GM12878 (cell line): ENCODE data around the gene CLEC2B. TPM values are rescaled to one million over a fixed set of nuclear protein-coding genes. Genes with fewer than 3 reads are reported as not detected.

Source experiments
- ATAC-seq: fragments of 200-7000 bp; cut with Tn5 transposase; 3 replicates; pipeline ENCODE4 v1.9.1; 2020; ENCODE audit warnings: mild to moderate bottlenecking, moderate library complexity
- BruUV-seq: library from RNA; stranded (reverse); fragments of 400-500 nt; replicated peaks from 2 replicates; lab custom pipeline; 2021; lab: Mats Ljungman, UMichigan
- CTCF ChIA-PET: fragments of 300-600 bp; sonication (Branson Sonifier 250); formaldehyde crosslinking; extraction: SDS; loops from one replicate; lab custom pipeline; 2021; ENCODE audit warnings: inconsistent platforms; lab: Yijun Ruan, JAX
- POLR2A ChIA-PET: fragments of 350-600 bp; formaldehyde crosslinking; extraction: SDS; loops from one replicate; lab custom pipeline; 2021; ENCODE audit warnings: inconsistent platforms; lab: Charles Lee
- RAD21 ChIA-PET: fragments of 300-600 bp; sonication (Branson Sonifier 250); formaldehyde crosslinking; loops from one replicate; lab custom pipeline; 2023; ENCODE audit warnings: antibody characterized with exemption; ENCODE audit not compliant: unreplicated experiment; lab: Charles Lee
- SMC1A ChIA-PET: fragments of 300-600 bp; sonication (Branson Sonifier 250); formaldehyde crosslinking; loops from one replicate; lab custom pipeline; 2023; ENCODE audit not compliant: unreplicated experiment, uncharacterized antibody; lab: Charles Lee
- DNase-seq: peaks from one replicate; pipeline ENCODE4 v3.0.0-alpha.2; 2011; ENCODE audit warnings: low read depth, low spot score
- FAIRE-seq: peaks from 3 replicates; lab custom pipeline; 2011; peaks lifted over from hg19 to GRCh38; lab: Jason Lieb, UNC
- H2AFZ ChIP-seq: 2 replicates; pipeline ENCODE4 v1.6.0; 2011; ENCODE audit warnings: low read depth, low read length, control low read depth; ENCODE audit not compliant: control insufficient read depth
- H3K27ac ChIP-seq: 2 replicates; pipeline ENCODE4 v1.5.1; 2011; ENCODE audit warnings: control low read depth; ENCODE audit not compliant: control insufficient read depth, insufficient read depth
- H3K27me3 ChIP-seq, 2 experiments: replicated peaks in 1 of 2; 2 replicates each; pipeline versions ENCODE4 v1.6.0 to v1.6.1; 2011; ENCODE audit warnings: low read length in 1 of 2; ENCODE audit not compliant: control insufficient read depth in 2 of 2, insufficient read depth in 2 of 2
- H3K36me3 ChIP-seq, 2 experiments: 2 replicates each; pipeline ENCODE4 v1.5.1; 2011; ENCODE audit warnings: low read length in 1 of 2; ENCODE audit not compliant: control insufficient read depth in 2 of 2, insufficient read depth in 2 of 2
- H3K4me1 ChIP-seq: 2 replicates; pipeline ENCODE4 v1.6.1; 2011; ENCODE audit warnings: mild to moderate bottlenecking, low read length, moderate library complexity, mixed read lengths; ENCODE audit not compliant: control insufficient read depth, insufficient read depth
- H3K4me2 ChIP-seq: 2 replicates; pipeline ENCODE4 v1.6.0; 2011; ENCODE audit warnings: control low read depth; ENCODE audit not compliant: control insufficient read depth, insufficient read depth
- H3K4me3 ChIP-seq: fragments of 200-600 bp; sonication (generic); 2 replicates; pipeline ENCODE4 v1.5.1; 2016
- H3K79me2 ChIP-seq: 2 replicates; pipeline ENCODE4 v1.6.0; 2011; ENCODE audit warnings: low read length; ENCODE audit not compliant: control insufficient read depth, insufficient read depth
- H3K9ac ChIP-seq: 2 replicates; pipeline ENCODE4 v1.8.0; 2011; ENCODE audit warnings: low read length, control low read depth, mixed read lengths; ENCODE audit not compliant: control insufficient read depth, insufficient read depth
- H3K9me3 ChIP-seq: replicated peaks from 3 replicates; pipeline ENCODE4 v1.5.1; 2011; ENCODE audit warnings: mild to moderate bottlenecking, low read length; ENCODE audit not compliant: control insufficient read depth, insufficient read depth
- H4K20me1 ChIP-seq: 2 replicates; pipeline ENCODE4 v1.6.0; 2011; ENCODE audit not compliant: control insufficient read depth, insufficient read depth
- CTCF ChIP-seq, 3 experiments: IDR thresholded peaks in 2 of 3; conservative IDR thresholded peaks in 1 of 3; 2 replicates each; pipeline ENCODE4 v1.5.1; 2011; ENCODE audit warnings: low read depth in 3 of 3, low read length in 3 of 3, mild to moderate bottlenecking in 3 of 3, control low read depth in 2 of 3, moderate library complexity in 2 of 3, inconsistent platforms in 1 of 3, mixed read lengths in 1 of 3; ENCODE audit not compliant: control insufficient read depth in 2 of 3, insufficient read depth in 1 of 3; ENCODE audit errors: extremely low read depth in 1 of 3
- EGR1 ChIP-seq, 2 experiments: IDR thresholded peaks; 1 replicate in 1 of 2; 2 replicates in 1 of 2; pipeline ENCODE4 v1.6.1; 2011 to 2012; ENCODE audit warnings: low read depth in 2 of 2, low read length in 2 of 2, borderline replicate concordance in 1 of 2, mild to moderate bottlenecking in 1 of 2, moderate library complexity in 1 of 2
- FOXK2 ChIP-seq: fragments of 450-650 bp; IDR thresholded peaks from 2 replicates; pipeline ENCODE4 v1.6.1; 2017; ENCODE audit warnings: mild to moderate bottlenecking, moderate library complexity
- GATAD2B ChIP-seq: fragments of 450-650 bp; conservative IDR thresholded peaks from 2 replicates; pipeline ENCODE4 v1.6.1; 2017; ENCODE audit warnings: low read depth, mild to moderate bottlenecking, moderate library complexity
- HDGF ChIP-seq: fragments of 450-650 bp; IDR thresholded peaks from 2 replicates; pipeline ENCODE4 v1.6.1; 2016; ENCODE audit warnings: antibody characterized with exemption
- KLF5 ChIP-seq: fragments of 450-650 bp; IDR thresholded peaks from 2 replicates; pipeline ENCODE4 v1.6.1; 2014; ENCODE audit warnings: mild to moderate bottlenecking; ENCODE audit not compliant: partially characterized antibody
- RUNX3 ChIP-seq: IDR thresholded peaks from 2 replicates; pipeline ENCODE4 v1.6.1; 2012; ENCODE audit warnings: low read length, inconsistent platforms
- SMARCA5 ChIP-seq: fragments of 450-650 bp; IDR thresholded peaks from 2 replicates; pipeline ENCODE4 v1.6.1; 2017; ENCODE audit warnings: mild to moderate bottlenecking
- STAT1 ChIP-seq: fragments of 450-650 bp; conservative IDR thresholded peaks from 2 replicates; pipeline ENCODE4 v1.6.1; 2014; ENCODE audit warnings: antibody characterized with exemption, mild to moderate bottlenecking
- TAF1 ChIP-seq: IDR thresholded peaks from 2 replicates; pipeline ENCODE4 v1.6.1; 2011; ENCODE audit warnings: mild to moderate bottlenecking, low read depth, low read length, borderline replicate concordance
- ZSCAN29 ChIP-seq: fragments of 450-650 bp; IDR thresholded peaks from 2 replicates; pipeline ENCODE4 v1.6.1; 2017; ENCODE audit warnings: mild to moderate bottlenecking, moderate library complexity
- WGBS: methylation state at CpG from one replicate; pipeline ENCODE4 v1.1.6; 2016; ENCODE audit warnings: low lambda C conversion rate; ENCODE audit not compliant: insufficient replicate concordance, insufficient coverage; ENCODE audit errors: missing lambda C conversion rate; 5-methylcytosine and 5-hydroxymethylcytosine counted together
- in situ Hi-C: fragments of 300-500 bp; cut with MboI; formaldehyde crosslinking; loops from 9 replicates; pipeline ENCODE4 v1.14.3; 2018; ENCODE audit warnings: mixed read lengths
- intact Hi-C: fragments of 100-400 bp; cut with micrococcal nuclease; formaldehyde crosslinking; loops from one replicate; pipeline ENCODE4 v1.14.2; 2022; ENCODE audit not compliant: unreplicated experiment
- polyA plus RNA-seq, 11 experiments: library from polyadenylated mRNA; depleted of rRNA in 4 of 11; unstranded in 6 of 11; stranded (reverse) in 5 of 11; fragments of >200 nt; fragmentation: Nextera tagmentation in 4 of 11; fragmentation: Illumina TruSeq in 1 of 11; extraction: Ambion mirVana in 4 of 11; extraction: Trizol in 1 of 11; gene quantifications; 1 replicate in 1 of 11; 2 replicates in 10 of 11; pipeline versions ENCODE4 v1.2.1 to v1.2.3, GENCODE V29; 2011 to 2016; ENCODE audit warnings: inconsistent platforms in 2 of 11, missing spikeins in 2 of 11, low read depth in 1 of 11
- total RNA-seq, 4 experiments: library from RNA; depleted of rRNA in 3 of 4; stranded (reverse); fragments of >200 nt in 3 of 4; fragmentation: Illumina TruSeq in 1 of 4; extraction: Trizol in 1 of 4; gene quantifications; 2 replicates each; pipeline versions ENCODE4 v1.2.1 to v1.2.3, GENCODE V29; 2013 to 2021
- TF ChIP-seq, protein P1 (sequence below): fragments of 450-650 bp; IDR thresholded peaks from 2 replicates; pipeline ENCODE4 v1.6.1; 2018; ENCODE audit warnings: mild to moderate bottlenecking, low read depth, moderate library complexity; ENCODE audit not compliant: partially characterized antibody

CLEC2B gene
- total and polyA plus RNA-seq, 10 of the 15 experiments (the other 5 are each of a cell fraction or from before 2014, with no cell fraction given) = 7.1 to 21.6 (median 12.0) TPM

DNA sequence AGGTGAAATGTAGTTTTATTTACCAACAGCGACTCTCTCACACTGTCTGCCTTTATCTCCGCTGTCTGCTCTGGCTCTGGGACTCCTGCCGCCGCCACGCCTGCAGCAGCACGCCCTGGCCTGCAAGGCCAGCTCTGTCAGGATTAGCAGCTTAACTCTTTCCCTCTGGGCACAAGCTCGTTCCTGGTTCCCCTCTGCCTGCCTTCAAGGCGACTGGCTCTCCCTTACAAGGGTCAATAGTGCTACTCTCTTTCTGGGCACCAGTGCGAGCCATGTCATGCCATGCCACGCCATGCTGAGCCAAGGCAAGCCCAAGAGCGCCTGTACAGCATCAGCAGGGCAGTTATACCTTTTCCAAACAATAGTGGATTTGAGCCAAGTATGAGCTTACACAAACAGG is 3.6 kb upstream of the CLEC2B start:
- ATAC-seq (no peak), FAIRE-seq (no peak), DNase-seq (no peak)
- H3K79me2 ChIP-seq = peaks cover 6% of the 10 kb centered on the region
- no peak overlapping the region for H2AFZ ChIP-seq
- H4K20me1 ChIP-seq = no peaks in the 10 kb centered on the region
- H3K4me2 ChIP-seq = no peak overlapping the region
- H3K9me3 ChIP-seq = no peaks in the 10 kb centered on the region
- H3K4me3 ChIP-seq = no peak overlapping the region
- in situ Hi-C loops = no loop called here
- no peaks in the 10 kb centered on the region for H3K27me3 ChIP-seq
- H3K4me1 ChIP-seq = no peaks in the 10 kb centered on the region
- ChIA-PET SMC1A (interaction anchor here (2.1 kb wide), 1 partner anchor 13 kb away, joined by 5 read pairs; no protein-coding TSS in a partner anchor), RAD21 (interaction anchor here (1.8 kb wide), 1 partner anchor 123 kb away, joined by 6 read pairs; no protein-coding TSS in a partner anchor), CTCF (interaction anchor here (0.8 kb wide), 1 partner anchor 122 kb away, joined by 3 read pairs; no protein-coding TSS in a partner anchor), POLR2A (no interaction called here)
- no peak overlapping the region for H3K27ac ChIP-seq
- TF ChIP-seq GATAD2B = no peak
- TF ChIP-seq, protein P1, sequence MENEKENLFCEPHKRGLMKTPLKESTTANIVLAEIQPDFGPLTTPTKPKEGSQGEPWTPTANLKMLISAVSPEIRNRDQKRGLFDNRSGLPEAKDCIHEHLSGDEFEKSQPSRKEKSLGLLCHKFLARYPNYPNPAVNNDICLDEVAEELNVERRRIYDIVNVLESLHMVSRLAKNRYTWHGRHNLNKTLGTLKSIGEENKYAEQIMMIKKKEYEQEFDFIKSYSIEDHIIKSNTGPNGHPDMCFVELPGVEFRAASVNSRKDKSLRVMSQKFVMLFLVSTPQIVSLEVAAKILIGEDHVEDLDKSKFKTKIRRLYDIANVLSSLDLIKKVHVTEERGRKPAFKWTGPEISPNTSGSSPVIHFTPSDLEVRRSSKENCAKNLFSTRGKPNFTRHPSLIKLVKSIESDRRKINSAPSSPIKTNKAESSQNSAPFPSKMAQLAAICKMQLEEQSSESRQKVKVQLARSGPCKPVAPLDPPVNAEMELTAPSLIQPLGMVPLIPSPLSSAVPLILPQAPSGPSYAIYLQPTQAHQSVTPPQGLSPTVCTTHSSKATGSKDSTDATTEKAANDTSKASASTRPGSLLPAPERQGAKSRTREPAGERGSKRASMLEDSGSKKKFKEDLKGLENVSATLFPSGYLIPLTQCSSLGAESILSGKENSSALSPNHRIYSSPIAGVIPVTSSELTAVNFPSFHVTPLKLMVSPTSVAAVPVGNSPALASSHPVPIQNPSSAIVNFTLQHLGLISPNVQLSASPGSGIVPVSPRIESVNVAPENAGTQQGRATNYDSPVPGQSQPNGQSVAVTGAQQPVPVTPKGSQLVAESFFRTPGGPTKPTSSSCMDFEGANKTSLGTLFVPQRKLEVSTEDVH = no peak
- no peak for TF ChIP-seq HDGF
- TF ChIP-seq CTCF (IDR thresholded peaks at IDR 0.05 in 2 of 3, conservative IDR thresholded peaks at IDR 0.05 in 1 of 3; ENCODE audit: control insufficient read depth in 2 of 3, extremely low read depth in 1 of 3, insufficient read depth in 1 of 3, low read depth in 3 of 3, low read length in 3 of 3) = no peak
- TF ChIP-seq EGR1 (IDR thresholded peaks at IDR 0.05; ENCODE audit: borderline replicate concordance in 1 of 2, low read depth in 2 of 2, low read length in 2 of 2) = no peak
- no peak for TF ChIP-seq ZSCAN29
- no peak for TF ChIP-seq KLF5
- TF ChIP-seq RUNX3 = no peak
- TF ChIP-seq FOXK2 = no peak
- no peak for TF ChIP-seq TAF1
- no peak for TF ChIP-seq STAT1
- no peak for TF ChIP-seq SMARCA5
- H3K9ac ChIP-seq = no peak overlapping the region
- BruUV-seq = no TSS peak
- 76% methylated on average over 11 of the region's 11 CpGs for WGBS
- intact Hi-C loops = no loop called here
- no peaks in the 10 kb centered on the region for H3K36me3 ChIP-seq
